Spleen (tissue), 7 donors: Measurements from ENCODE around the gene FAM83F.

Experiments used
- POLR2A ChIP-seq, 3 donors: fragments of 450-650 bp; IDR thresholded peaks; one replicate each; pipeline ENCODE4 v1.5.1; 2017; ENCODE audit warnings: antibody characterized with exemption in 3 of 3, mild to moderate bottlenecking in 1 of 3
- POLR2AphosphoS5 ChIP-seq, 3 donors: sonication (generic); formaldehyde crosslinking; IDR thresholded peaks; one replicate each; pipeline ENCODE4 v1.5.1; 2017; ENCODE audit warnings: antibody characterized with exemption in 3 of 3
- TF ChIP-seq, protein P1 (sequence below), 11 experiments: fragments of 200-600 bp in 7 of 11; fragments of 450-650 bp in 4 of 11; sonication (generic) in 4 of 11; IDR thresholded peaks in 8 of 11; conservative IDR thresholded peaks in 3 of 11; 1 replicate in 7 of 11; 2 replicates in 4 of 11; pipeline versions ENCODE4 v1.4.0 to v1.8.0; 2016 to 2021; ENCODE audit warnings: antibody characterized with exemption in 11 of 11, inconsistent platforms in 4 of 11, mild to moderate bottlenecking in 1 of 11
- donor health status: DM: no; HTN: no; CAD: no; lungs with moderate emphysema.
- donor health status: DM: no; HTN: no; CAD: no.
- donor health status: DM: no; HTN: no; CAD: no.

GRCh38 chr22:39990686-39991085, 4.1 kb upstream of the FAM83F start:
- TF ChIP-seq, protein P1, sequence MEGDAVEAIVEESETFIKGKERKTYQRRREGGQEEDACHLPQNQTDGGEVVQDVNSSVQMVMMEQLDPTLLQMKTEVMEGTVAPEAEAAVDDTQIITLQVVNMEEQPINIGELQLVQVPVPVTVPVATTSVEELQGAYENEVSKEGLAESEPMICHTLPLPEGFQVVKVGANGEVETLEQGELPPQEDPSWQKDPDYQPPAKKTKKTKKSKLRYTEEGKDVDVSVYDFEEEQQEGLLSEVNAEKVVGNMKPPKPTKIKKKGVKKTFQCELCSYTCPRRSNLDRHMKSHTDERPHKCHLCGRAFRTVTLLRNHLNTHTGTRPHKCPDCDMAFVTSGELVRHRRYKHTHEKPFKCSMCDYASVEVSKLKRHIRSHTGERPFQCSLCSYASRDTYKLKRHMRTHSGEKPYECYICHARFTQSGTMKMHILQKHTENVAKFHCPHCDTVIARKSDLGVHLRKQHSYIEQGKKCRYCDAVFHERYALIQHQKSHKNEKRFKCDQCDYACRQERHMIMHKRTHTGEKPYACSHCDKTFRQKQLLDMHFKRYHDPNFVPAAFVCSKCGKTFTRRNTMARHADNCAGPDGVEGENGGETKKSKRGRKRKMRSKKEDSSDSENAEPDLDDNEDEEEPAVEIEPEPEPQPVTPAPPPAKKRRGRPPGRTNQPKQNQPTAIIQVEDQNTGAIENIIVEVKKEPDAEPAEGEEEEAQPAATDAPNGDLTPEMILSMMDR (IDR thresholded peaks at IDR 0.05 in 8 of 11, conservative IDR thresholded peaks at IDR 0.05 in 3 of 11): no peak
- TF ChIP-seq POLR2AphosphoS5 (IDR thresholded peaks at IDR 0.05): no peak
- no peak for TF ChIP-seq POLR2A (IDR thresholded peaks at IDR 0.05)
